Activated B cell treated with CpG ODN at 0.5 μM for 24 hours (primary cell): ENCODE measurements around the gene CNIH3. TPM values are rescaled to one million over a fixed set of nuclear protein-coding genes. Genes with fewer than 3 reads are reported as not detected.

ENCODE experiments used
- ATAC-seq: fragments of 200-7000 bp; cut with Tn5 transposase; one replicate; pipeline ENCODE4 v1.10.0; 2021; ENCODE audit warnings: low read depth, mild to moderate bottlenecking, moderate library complexity
- CTCF ChIA-PET: fragments of 350-600 bp; sonication (Branson Sonifier 250); formaldehyde crosslinking; loops from one replicate; lab custom pipeline; 2021; ENCODE audit warnings: antibody characterized with exemption; lab: Charles Lee
- POLR2A ChIA-PET: fragments of 350-600 bp; sonication (Branson Sonifier 250); formaldehyde crosslinking; loops from one replicate; lab custom pipeline; 2021; ENCODE audit warnings: antibody characterized with exemption; lab: Charles Lee
- DNase-seq: peaks from one replicate; pipeline ENCODE4 v3.0.0; 2022
- H3K27ac Mint-ChIP-seq: one replicate; pipeline ENCODE4 v1.8.0; 2020; ENCODE audit warnings: mixed read lengths
- H3K27me3 Mint-ChIP-seq: one replicate; pipeline ENCODE4 v1.8.0; 2021; ENCODE audit warnings: mixed read lengths
- H3K36me3 Mint-ChIP-seq: one replicate; pipeline ENCODE4 v1.8.0; 2021; ENCODE audit warnings: low read depth, mixed read lengths
- H3K4me1 Mint-ChIP-seq: one replicate; pipeline ENCODE4 v1.8.0; 2021; ENCODE audit warnings: mixed read lengths
- H3K4me3 Mint-ChIP-seq: one replicate; pipeline ENCODE4 v1.8.0; 2020; ENCODE audit warnings: mild to moderate bottlenecking, mixed read lengths
- H3K9me3 Mint-ChIP-seq: one replicate; pipeline ENCODE4 v1.8.0; 2020; ENCODE audit warnings: mixed read lengths
- intact Hi-C: fragments of 100-400 bp; cut with micrococcal nuclease; formaldehyde crosslinking; loops from one replicate; pipeline ENCODE4 v1.15.1; 2024
- total RNA-seq: library from RNA; stranded (reverse); gene quantifications from 2 replicates; pipeline ENCODE4 v1.2.3, GENCODE V29; 2022
- TF ChIP-seq, protein P1 (sequence below): fragments of 200-600 bp; IDR thresholded peaks from one replicate; pipeline ENCODE4 v1.8.0; 2022; ENCODE audit warnings: antibody characterized with exemption, mild to moderate bottlenecking

CNIH3 gene
- total RNA-seq, 1 donor from 2014 or later, result 1.8 TPM

DNA sequence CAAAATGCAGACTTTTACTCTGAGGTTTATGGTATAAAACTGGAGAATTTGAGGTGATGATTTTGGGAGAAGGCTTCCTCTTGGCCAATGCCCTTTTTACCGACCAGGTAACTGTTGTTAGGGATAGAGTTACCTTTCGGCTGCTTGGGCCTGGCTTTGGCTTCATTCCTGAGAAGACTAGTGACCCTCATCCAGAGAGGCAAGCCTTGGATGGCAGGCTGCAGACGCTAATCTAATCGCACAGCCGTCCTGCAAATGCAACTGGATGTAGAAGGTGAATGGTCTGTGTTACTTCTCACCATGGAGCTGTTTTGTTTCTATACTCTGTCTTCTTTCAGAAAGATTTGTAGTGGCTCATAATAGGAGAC, 124.6 kb downstream of the CNIH3 start:
- H3K4me1 Mint-ChIP-seq, result peaks cover 5% of the 10 kb centered on the region
- TF ChIP-seq, protein P1, sequence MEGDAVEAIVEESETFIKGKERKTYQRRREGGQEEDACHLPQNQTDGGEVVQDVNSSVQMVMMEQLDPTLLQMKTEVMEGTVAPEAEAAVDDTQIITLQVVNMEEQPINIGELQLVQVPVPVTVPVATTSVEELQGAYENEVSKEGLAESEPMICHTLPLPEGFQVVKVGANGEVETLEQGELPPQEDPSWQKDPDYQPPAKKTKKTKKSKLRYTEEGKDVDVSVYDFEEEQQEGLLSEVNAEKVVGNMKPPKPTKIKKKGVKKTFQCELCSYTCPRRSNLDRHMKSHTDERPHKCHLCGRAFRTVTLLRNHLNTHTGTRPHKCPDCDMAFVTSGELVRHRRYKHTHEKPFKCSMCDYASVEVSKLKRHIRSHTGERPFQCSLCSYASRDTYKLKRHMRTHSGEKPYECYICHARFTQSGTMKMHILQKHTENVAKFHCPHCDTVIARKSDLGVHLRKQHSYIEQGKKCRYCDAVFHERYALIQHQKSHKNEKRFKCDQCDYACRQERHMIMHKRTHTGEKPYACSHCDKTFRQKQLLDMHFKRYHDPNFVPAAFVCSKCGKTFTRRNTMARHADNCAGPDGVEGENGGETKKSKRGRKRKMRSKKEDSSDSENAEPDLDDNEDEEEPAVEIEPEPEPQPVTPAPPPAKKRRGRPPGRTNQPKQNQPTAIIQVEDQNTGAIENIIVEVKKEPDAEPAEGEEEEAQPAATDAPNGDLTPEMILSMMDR, result no peak
- H3K27me3 Mint-ChIP-seq, result no peaks in the 10 kb centered on the region
- no peak for DNase-seq
- no peak overlapping the region for H3K4me3 Mint-ChIP-seq
- ChIA-PET CTCF (no interaction called here), POLR2A (no interaction called here)
- H3K9me3 Mint-ChIP-seq, result no peaks in the 10 kb centered on the region
- no peak overlapping the region for H3K27ac Mint-ChIP-seq
- intact Hi-C loops, result no loop called here
- no peak for ATAC-seq
- no peaks in the 10 kb centered on the region for H3K36me3 Mint-ChIP-seq

DNA sequence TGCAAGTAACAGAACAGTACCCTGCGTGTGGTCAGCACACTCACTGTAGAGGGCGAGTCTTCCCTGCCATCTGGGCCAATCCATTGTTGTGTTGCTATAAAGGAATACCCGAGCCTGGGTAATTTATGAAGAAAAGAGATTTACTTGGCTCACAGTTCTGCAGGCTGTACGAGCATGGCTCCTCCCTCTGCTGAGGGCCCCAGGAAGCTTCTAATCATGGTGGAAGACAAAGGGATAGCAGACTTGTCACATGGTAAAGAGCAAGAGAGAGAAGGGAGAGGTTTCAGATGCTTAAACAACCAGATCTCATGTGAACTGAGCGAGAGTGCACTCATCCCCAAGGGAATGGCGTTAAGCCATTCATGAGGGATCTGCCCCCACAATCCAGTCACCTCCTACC, 126.2 kb downstream of the CNIH3 start:
- no peaks in the 10 kb centered on the region for H3K9me3 Mint-ChIP-seq
- POLR2A ChIA-PET, result no interaction called here
- no peak overlapping the region for H3K27ac Mint-ChIP-seq
- TF ChIP-seq, protein P1, result no peak
- H3K36me3 Mint-ChIP-seq, result no peaks in the 10 kb centered on the region
- H3K27me3 Mint-ChIP-seq, result no peaks in the 10 kb centered on the region
- intact Hi-C loops, result no loop called here
- ATAC-seq, result no peak
- H3K4me1 Mint-ChIP-seq, result peaks cover 3% of the 10 kb centered on the region
- H3K4me3 Mint-ChIP-seq, result no peak overlapping the region
- CTCF ChIA-PET, result no interaction called here
- DNase-seq, result no peak

DNA sequence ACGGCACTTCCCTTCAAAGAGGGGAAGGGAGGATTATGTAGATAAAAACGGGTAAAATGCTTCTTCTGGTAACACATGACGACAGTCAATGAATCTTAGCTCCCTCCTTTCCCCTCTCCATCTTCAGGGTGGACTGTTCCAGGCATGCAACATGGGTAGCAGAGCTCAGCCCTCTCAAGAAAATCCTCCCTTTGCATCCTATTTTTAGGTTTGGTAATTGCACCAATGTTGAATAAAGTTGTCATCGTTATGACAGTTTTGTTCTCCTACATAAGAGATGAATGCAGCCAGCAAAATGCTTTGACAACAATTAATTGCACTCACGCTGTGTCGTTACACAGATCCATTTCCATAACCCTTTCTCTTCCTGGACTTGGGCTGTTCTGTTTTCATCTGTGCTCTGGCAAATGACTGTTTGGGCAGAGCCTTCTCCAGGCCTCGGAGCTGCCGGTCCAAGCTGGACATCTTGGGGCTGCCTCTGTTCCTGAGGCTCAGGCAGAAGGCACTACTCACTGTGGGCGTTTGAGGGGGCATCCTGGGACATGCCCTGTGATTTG, 127.6 kb downstream of the CNIH3 start:
- H3K36me3 Mint-ChIP-seq, result no peaks in the 10 kb centered on the region
- intact Hi-C loops, result no loop called here
- TF ChIP-seq, protein P1, result no peak
- POLR2A ChIA-PET, result no interaction called here
- CTCF ChIA-PET, result no interaction called here
- no peak overlapping the region for H3K4me3 Mint-ChIP-seq
- no peak for ATAC-seq
- H3K27me3 Mint-ChIP-seq, result no peaks in the 10 kb centered on the region
- H3K9me3 Mint-ChIP-seq, result no peaks in the 10 kb centered on the region
- DNase-seq, result no peak
- H3K27ac Mint-ChIP-seq, result no peak overlapping the region
- H3K4me1 Mint-ChIP-seq, result peaks cover 3% of the 10 kb centered on the region

DNA sequence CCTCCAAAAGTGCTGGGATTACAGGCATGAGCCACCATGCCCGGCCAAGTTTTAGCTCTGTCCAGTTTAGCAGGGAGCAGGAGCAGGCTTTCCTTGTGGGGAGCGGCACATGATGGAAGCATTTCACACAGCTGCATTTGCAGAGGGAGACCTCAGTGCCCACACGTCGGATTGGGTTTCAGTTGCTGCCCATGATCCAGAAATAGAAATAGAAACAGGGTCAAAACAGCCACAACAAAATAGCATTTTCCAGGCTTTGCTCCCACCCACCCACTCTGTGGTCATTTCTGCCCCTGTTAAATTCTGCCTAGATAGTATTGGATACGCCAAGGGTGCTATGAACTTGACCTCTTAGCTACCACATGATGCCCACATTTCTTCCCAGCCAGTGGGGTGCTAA, 128.4 kb downstream of the CNIH3 start:
- no peak for DNase-seq
- peaks cover 3% of the 10 kb centered on the region for H3K4me1 Mint-ChIP-seq
- no peak overlapping the region for H3K27ac Mint-ChIP-seq
- H3K27me3 Mint-ChIP-seq, result no peaks in the 10 kb centered on the region
- CTCF ChIA-PET, result no interaction called here
- intact Hi-C loops, result no loop called here
- no peak overlapping the region for H3K4me3 Mint-ChIP-seq
- no peaks in the 10 kb centered on the region for H3K9me3 Mint-ChIP-seq
- POLR2A ChIA-PET, result no interaction called here
- no peak for ATAC-seq
- TF ChIP-seq, protein P1, result no peak
- H3K36me3 Mint-ChIP-seq, result no peaks in the 10 kb centered on the region

DNA sequence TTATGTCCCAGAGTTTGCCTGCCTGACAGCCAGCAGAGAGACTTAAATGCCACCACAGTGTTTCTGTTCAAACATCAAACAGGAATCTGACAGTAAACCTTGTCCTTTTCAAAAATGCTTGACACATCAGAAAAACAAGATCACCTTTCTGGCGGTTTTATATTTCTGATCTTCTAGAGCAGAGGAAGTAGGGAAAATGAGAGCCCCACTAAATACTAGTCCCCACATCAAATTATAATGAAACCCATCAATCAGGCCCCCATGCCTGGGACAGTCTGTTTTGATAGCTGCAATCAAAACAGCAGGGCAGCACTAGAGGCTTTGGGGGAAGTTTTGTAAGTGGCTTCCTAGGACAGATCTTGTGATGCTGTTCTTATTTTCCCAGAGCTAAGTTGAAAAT, 129.3 kb downstream of the CNIH3 start:
- TF ChIP-seq, protein P1, result no peak
- no peaks in the 10 kb centered on the region for H3K36me3 Mint-ChIP-seq
- ChIA-PET CTCF (no interaction called here), POLR2A (no interaction called here)
- H3K4me3 Mint-ChIP-seq, result no peak overlapping the region
- H3K9me3 Mint-ChIP-seq, result no peaks in the 10 kb centered on the region
- no peak for ATAC-seq
- H3K4me1 Mint-ChIP-seq, result no peaks in the 10 kb centered on the region
- no peak overlapping the region for H3K27ac Mint-ChIP-seq
- intact Hi-C loops, result no loop called here
- DNase-seq, result no peak
- no peaks in the 10 kb centered on the region for H3K27me3 Mint-ChIP-seq
